Stimulated activated effector memory CD8-positive, alpha-beta T cell treated with anti-CD3 and anti-CD28 coated beads, Interleukin-12 subunit alpha, Interleukin-12 subunit beta, amount 100 ng/mL, for 72 hours (primary cell): ENCODE data around the gene ATP2C2.

ENCODE experiments used
- ATAC-seq: fragments of 150-1000 bp; cut with Tn5 transposase; 2 replicates; pipeline ENCODE4 v1.10.0; 2021
- DNase-seq, 2 donors: peaks; one replicate each; pipeline ENCODE4 v3.0.0; 2021 to 2022; ENCODE audit warnings: low spot score in 2 of 2
- H3K27ac Mint-ChIP-seq: one replicate; pipeline ENCODE4 v1.8.0; 2022; ENCODE audit warnings: mild to moderate bottlenecking, mixed read lengths
- H3K36me3 Mint-ChIP-seq: one replicate; pipeline ENCODE4 v1.8.0; 2022; ENCODE audit warnings: mild to moderate bottlenecking, mixed read lengths
- H3K4me1 Mint-ChIP-seq: one replicate; pipeline ENCODE4 v1.8.0; 2022; ENCODE audit warnings: mixed read lengths
- H3K4me3 Mint-ChIP-seq: one replicate; pipeline ENCODE4 v1.8.0; 2022; ENCODE audit warnings: mild to moderate bottlenecking, mixed read lengths
- H3K9me3 Mint-ChIP-seq: one replicate; pipeline ENCODE4 v1.8.0; 2022; ENCODE audit warnings: mixed read lengths

The ATP2C2 gene

GRCh38 chr16:84499638-84500037 lies 131.3 kb downstream of the ATP2C2 start:
- peaks cover 48% of the 10 kb centered on the region for H3K36me3 Mint-ChIP-seq
- no peak for DNase-seq
- no peak for ATAC-seq
- no peak overlapping the region for H3K27ac Mint-ChIP-seq
- H3K9me3 Mint-ChIP-seq = no peaks in the 10 kb centered on the region
- peaks cover 22% of the 10 kb centered on the region for H3K4me1 Mint-ChIP-seq
- H3K4me3 Mint-ChIP-seq = no peak overlapping the region

GRCh38 chr16:84500531-84500930 lies 132.2 kb downstream of the ATP2C2 start:
- ATAC-seq (no peak), DNase-seq (no peak)
- no peaks in the 10 kb centered on the region for H3K9me3 Mint-ChIP-seq
- no peak overlapping the region for H3K27ac Mint-ChIP-seq
- peaks cover 31% of the 10 kb centered on the region for H3K4me1 Mint-ChIP-seq
- no peak overlapping the region for H3K4me3 Mint-ChIP-seq
- peaks cover 41% of the 10 kb centered on the region for H3K36me3 Mint-ChIP-seq

GRCh38 chr16:84501077-84501735 lies 132.9 kb downstream of the ATP2C2 start:
- Mint-ChIP-seq H3K4me1 (peaks cover 38% of the 10 kb centered on the region), H3K36me3 (peaks cover 41% of the 10 kb centered on the region), H3K27ac (no peak overlapping the region), H3K4me3 (no peak overlapping the region), H3K9me3 (no peaks in the 10 kb centered on the region)
- no peak for ATAC-seq
- no peak for DNase-seq

GRCh38 chr16:84502075-84502474 lies 133.7 kb downstream of the ATP2C2 start:
- DNase-seq (no peak), ATAC-seq (no peak)
- H3K9me3 Mint-ChIP-seq = no peaks in the 10 kb centered on the region
- H3K27ac Mint-ChIP-seq = no peak overlapping the region
- H3K4me1 Mint-ChIP-seq = peaks cover 43% of the 10 kb centered on the region
- H3K4me3 Mint-ChIP-seq = no peak overlapping the region
- peaks cover 39% of the 10 kb centered on the region for H3K36me3 Mint-ChIP-seq

GRCh38 chr16:84502581-84502980 lies 134.2 kb downstream of the ATP2C2 start:
- Mint-ChIP-seq H3K27ac (no peak overlapping the region), H3K4me1 (peaks cover 48% of the 10 kb centered on the region), H3K4me3 (no peak overlapping the region), H3K36me3 (peaks cover 39% of the 10 kb centered on the region), H3K9me3 (no peaks in the 10 kb centered on the region)
- no peak for ATAC-seq
- DNase-seq = no peak

- Mint-ChIP-seq H3K9me3 (no peaks in the 10 kb centered on the region), H3K4me1 (peaks cover 49% of the 10 kb centered on the region), H3K36me3 (peaks cover 36% of the 10 kb centered on the region), H3K27ac (peak overlapping the region; percentile 92), H3K4me3 (peak overlapping the region; percentile 80)
- DNase-seq (peak in 1 of 2 donors; percentile 60), ATAC-seq (no peak)
Measured at GRCh38 chr16:84503751-84504395, 135.5 kb downstream of the ATP2C2 start.

- H3K27ac Mint-ChIP-seq = peak within 1 kb of the TSS; percentile 92
- peak within 1 kb of the TSS; percentile 80 for H3K4me3 Mint-ChIP-seq
- ATAC-seq (peak; percentile 94), DNase-seq (peak; percentile 99 to 100)
- peaks cover 49% of the 10 kb centered on the region for H3K4me1 Mint-ChIP-seq
- H3K36me3 Mint-ChIP-seq = peaks cover 30% of the 10 kb centered on the region
- no peaks in the 10 kb centered on the region for H3K9me3 Mint-ChIP-seq
Measured at GRCh38 chr16:84504420-84505248, 136.3 kb downstream of the ATP2C2 start, which contains the start of gene MEAK7. Gene MEAK7 (minus strand): TSS chr16:84504659. CDS start chr16:84498086, 6,573 bp downstream.

GRCh38 chr16:84505249-84506187 lies 137.2 kb downstream of the ATP2C2 start:
- H3K4me1 Mint-ChIP-seq = peaks cover 49% of the 10 kb centered on the region
- peaks cover 21% of the 10 kb centered on the region for H3K36me3 Mint-ChIP-seq
- H3K9me3 Mint-ChIP-seq = no peaks in the 10 kb centered on the region
- no peak for ATAC-seq
- no peak for DNase-seq
- H3K4me3 Mint-ChIP-seq = peak overlapping the region; percentile 80
- peak overlapping the region; percentile 92 for H3K27ac Mint-ChIP-seq

GRCh38 chr16:84507011-84507982 lies 139.0 kb downstream of the ATP2C2 start:
- peak overlapping the region; percentile 94 for H3K27ac Mint-ChIP-seq
- no peaks in the 10 kb centered on the region for H3K9me3 Mint-ChIP-seq
- DNase-seq (peak; percentile 37 to 67), ATAC-seq (peak; percentile 29)
- H3K4me3 Mint-ChIP-seq = peak overlapping the region; percentile 80
- peaks cover 50% of the 10 kb centered on the region for H3K4me1 Mint-ChIP-seq
- peaks cover 25% of the 10 kb centered on the region for H3K36me3 Mint-ChIP-seq

- peaks cover 25% of the 10 kb centered on the region for H3K36me3 Mint-ChIP-seq
- DNase-seq (no peak), ATAC-seq (no peak)
- no peak overlapping the region for H3K4me3 Mint-ChIP-seq
- H3K4me1 Mint-ChIP-seq = peaks cover 52% of the 10 kb centered on the region
- H3K9me3 Mint-ChIP-seq = no peaks in the 10 kb centered on the region
- H3K27ac Mint-ChIP-seq = peak overlapping the region; percentile 94
Measured at GRCh38 chr16:84508502-84508901, 140.2 kb downstream of the ATP2C2 start.

GRCh38 chr16:84509032-84509950 lies 141.0 kb downstream of the ATP2C2 start:
- H3K4me1 Mint-ChIP-seq = peaks cover 54% of the 10 kb centered on the region
- H3K4me3 Mint-ChIP-seq = no peak overlapping the region
- DNase-seq (no peak), ATAC-seq (no peak)
- no peak overlapping the region for H3K27ac Mint-ChIP-seq
- peaks cover 30% of the 10 kb centered on the region for H3K36me3 Mint-ChIP-seq
- H3K9me3 Mint-ChIP-seq = no peaks in the 10 kb centered on the region

- peaks cover 49% of the 10 kb centered on the region for H3K4me1 Mint-ChIP-seq
- H3K36me3 Mint-ChIP-seq = peaks cover 24% of the 10 kb centered on the region
- H3K27ac Mint-ChIP-seq = peak overlapping the region; percentile 26
- ATAC-seq = peak; percentile 29
- peak; percentile 80 to 92 for DNase-seq
- no peaks in the 10 kb centered on the region for H3K9me3 Mint-ChIP-seq
- no peak overlapping the region for H3K4me3 Mint-ChIP-seq
Measured at GRCh38 chr16:84511180-84511800, 143.0 kb downstream of the ATP2C2 start.
